IPS DF 4.7 (cell line): ENCODE data around the gene CTNNA3.

ENCODE experiments used
- DNase-seq: peaks from one replicate; pipeline ENCODE4 v3.0.0-alpha.2; 2013; ENCODE audit warnings: low spot score; ENCODE audit errors: extremely low read depth

Gene CTNNA3

GRCh38 chr10:66827353-66827752 is 868.6 kb downstream of the CTNNA3 start:
- DNase-seq: no peak

- no peak for DNase-seq
Measured at GRCh38 chr10:66823301-66823700, 872.7 kb downstream of the CTNNA3 start.

GRCh38 chr10:66822801-66823200 is 873.2 kb downstream of the CTNNA3 start:
- no peak for DNase-seq

- no peak for DNase-seq
Measured at GRCh38 chr10:66819691-66820090, 876.3 kb downstream of the CTNNA3 start.

GRCh38 chr10:66813122-66813521 is 882.9 kb downstream of the CTNNA3 start:
- no peak for DNase-seq

GRCh38 chr10:66811211-66811610 is 884.8 kb downstream of the CTNNA3 start:
- DNase-seq: no peak

GRCh38 chr10:66809402-66809801 is 886.6 kb downstream of the CTNNA3 start:
- DNase-seq: no peak

GRCh38 chr10:66805612-66806011 is 890.4 kb downstream of the CTNNA3 start:
- DNase-seq: no peak

- no peak for DNase-seq
Measured at GRCh38 chr10:66804962-66805361, 891.0 kb downstream of the CTNNA3 start.

GRCh38 chr10:66803174-66803573 is 892.8 kb downstream of the CTNNA3 start:
- DNase-seq: no peak

- DNase-seq: no peak
Measured at GRCh38 chr10:66799474-66799873, 896.5 kb downstream of the CTNNA3 start.

- DNase-seq: no peak
Measured at GRCh38 chr10:66795866-66796265, 900.1 kb downstream of the CTNNA3 start.

GRCh38 chr10:66792441-66792840 is 903.6 kb downstream of the CTNNA3 start:
- no peak for DNase-seq

GRCh38 chr10:66788178-66788987 is 907.6 kb downstream of the CTNNA3 start:
- no peak for DNase-seq

GRCh38 chr10:66786709-66787108 is 909.3 kb downstream of the CTNNA3 start:
- no peak for DNase-seq

GRCh38 chr10:66784770-66785169 is 911.2 kb downstream of the CTNNA3 start:
- DNase-seq: no peak

- DNase-seq: no peak
Measured at GRCh38 chr10:66783316-66783715, 912.7 kb downstream of the CTNNA3 start.

- DNase-seq: no peak
Measured at GRCh38 chr10:66782776-66783175, 913.2 kb downstream of the CTNNA3 start.

GRCh38 chr10:66782144-66782543 is 913.9 kb downstream of the CTNNA3 start:
- DNase-seq: no peak

GRCh38 chr10:66780796-66781195 is 915.2 kb downstream of the CTNNA3 start:
- DNase-seq: no peak

GRCh38 chr10:66778351-66778750 is 917.6 kb downstream of the CTNNA3 start:
- no peak for DNase-seq

- no peak for DNase-seq
Measured at GRCh38 chr10:66777665-66778064, 918.3 kb downstream of the CTNNA3 start.

GRCh38 chr10:66773472-66773817 is 922.5 kb downstream of the CTNNA3 start:
- DNase-seq: no peak
